IMR-90 (cell line): Measurements from ENCODE around the gene CCL5. TPM values are rescaled to one million over a fixed set of nuclear protein-coding genes. Genes with fewer than 3 reads are reported as not detected.

Source experiments
- ATAC-seq: fragments of 200-7000 bp; cut with Tn5 transposase; 2 replicates; pipeline ENCODE4 v1.9.1; 2020; ENCODE audit warnings: low read depth, mild to moderate bottlenecking, moderate library complexity
- BruUV-seq: library from RNA; stranded (reverse); fragments of 400-500 nt; replicated peaks from 2 replicates; lab custom pipeline; 2021; lab: Mats Ljungman, UMichigan
- CTCF ChIA-PET: fragments of 300-600 bp; formaldehyde crosslinking; extraction: SDS; loops from one replicate; lab custom pipeline; 2021; ENCODE audit warnings: antibody characterized with exemption; lab: Yijun Ruan, JAX
- POLR2A ChIA-PET: fragments of 300-600 bp; sonication (Branson Sonifier 250); formaldehyde crosslinking; loops from one replicate; lab custom pipeline; 2022; ENCODE audit warnings: antibody characterized with exemption; ENCODE audit not compliant: unreplicated experiment; lab: Charles Lee
- DNase-seq: peaks from one replicate; pipeline ENCODE4 v3.0.0; 2013
- H2AFZ ChIP-seq: replicated peaks from 2 replicates; pipeline ENCODE3; 2013; ENCODE audit warnings: low read length, mild to moderate bottlenecking; ENCODE audit not compliant: poor library complexity
- H2AK5ac ChIP-seq: 2 replicates; pipeline ENCODE4 v1.6.1; 2013; ENCODE audit warnings: low read depth, low read length, inconsistent platforms
- H2AK9ac ChIP-seq: replicated peaks from 2 replicates; pipeline ENCODE3; 2013; ENCODE audit warnings: mild to moderate bottlenecking, low read depth, low read length, moderate library complexity; ENCODE audit not compliant: poor library complexity
- H2BK120ac ChIP-seq: 2 replicates; pipeline ENCODE4 v1.6.1; 2013; ENCODE audit warnings: low read depth, low read length, inconsistent platforms
- H2BK15ac ChIP-seq: 3 replicates; pipeline ENCODE4 v1.6.1; 2013; ENCODE audit warnings: low read depth, low read length, inconsistent platforms
- H2BK20ac ChIP-seq: 2 replicates; pipeline ENCODE4 v1.6.1; 2013; ENCODE audit warnings: low read depth, mild to moderate bottlenecking, inconsistent platforms, low read length, moderate library complexity
- H2BK5ac ChIP-seq: 2 replicates; pipeline ENCODE4 v1.6.1; 2013; ENCODE audit warnings: mild to moderate bottlenecking, low read depth, low read length, inconsistent platforms; ENCODE audit not compliant: poor library complexity, severe bottlenecking
- H3K14ac ChIP-seq: replicated peaks from 2 replicates; pipeline ENCODE4 v1.6.1; 2013; ENCODE audit warnings: low read depth, low read length, inconsistent platforms
- H3K18ac ChIP-seq: 2 replicates; pipeline ENCODE4 v1.6.1; 2013; ENCODE audit warnings: low read depth, low read length, control low read depth
- H3K23ac ChIP-seq: 2 replicates; pipeline ENCODE4 v1.6.1; 2013; ENCODE audit warnings: low read depth, low read length, inconsistent platforms
- H3K27ac ChIP-seq: 2 replicates; pipeline ENCODE4 v1.5.1; 2013; ENCODE audit warnings: mild to moderate bottlenecking, control low read depth, low read length; ENCODE audit not compliant: insufficient read depth
- H3K27me3 ChIP-seq: 2 replicates; pipeline ENCODE4 v1.6.1; 2013; ENCODE audit warnings: low read length; ENCODE audit not compliant: control insufficient read depth, insufficient read depth
- H3K36me3 ChIP-seq: 2 replicates; pipeline ENCODE4 v1.6.1; 2013; ENCODE audit warnings: low read length, mixed read lengths; ENCODE audit not compliant: control insufficient read depth, insufficient read depth
- H3K4ac ChIP-seq: 2 replicates; pipeline ENCODE4 v1.6.1; 2013; ENCODE audit warnings: low read depth, low read length, inconsistent platforms
- H3K4me1 ChIP-seq: 2 replicates; pipeline ENCODE4 v1.6.1; 2013; ENCODE audit warnings: low read length, mixed read lengths; ENCODE audit not compliant: control insufficient read depth, insufficient read depth
- H3K4me2 ChIP-seq: 2 replicates; pipeline ENCODE4 v1.6.1; 2013; ENCODE audit warnings: low read depth, mild to moderate bottlenecking, control low read depth, low read length, moderate library complexity
- H3K4me3 ChIP-seq: 2 replicates; pipeline ENCODE4 v1.5.1; 2013; ENCODE audit warnings: low read depth, mild to moderate bottlenecking, control low read depth, low read length, moderate library complexity; ENCODE audit not compliant: insufficient read depth
- H3K56ac ChIP-seq: 2 replicates; pipeline ENCODE4 v1.6.1; 2013; ENCODE audit warnings: low read length, inconsistent platforms; ENCODE audit not compliant: insufficient read depth; ENCODE audit errors: extremely low read depth
- H3K79me1 ChIP-seq, 2 experiments: 2 replicates each; pipeline ENCODE4 v1.6.1; 2013; ENCODE audit warnings: low read length in 2 of 2, inconsistent platforms in 1 of 2, low read depth in 1 of 2
- H3K9ac ChIP-seq: 2 replicates; pipeline ENCODE4 v1.6.1; 2013; ENCODE audit warnings: low read depth, low read length, control low read depth
- H3K9me1 ChIP-seq: 2 replicates; pipeline ENCODE4 v1.6.1; 2013; ENCODE audit warnings: low read length, inconsistent platforms; ENCODE audit not compliant: insufficient read depth
- H3K9me3 ChIP-seq: 2 replicates; pipeline ENCODE4 v1.6.1; 2013; ENCODE audit warnings: low read length; ENCODE audit not compliant: control insufficient read depth, insufficient read depth
- H4K20me1 ChIP-seq: 2 replicates; pipeline ENCODE4 v1.6.1; 2013; ENCODE audit warnings: low read length, inconsistent platforms; ENCODE audit not compliant: insufficient read depth
- H4K5ac ChIP-seq: 2 replicates; pipeline ENCODE4 v1.6.1; 2013; ENCODE audit warnings: mild to moderate bottlenecking, low read depth, low read length, control low read depth
- H4K8ac ChIP-seq, 2 experiments: 2 replicates each; pipeline ENCODE4 v1.6.1; 2013; ENCODE audit warnings: low read depth in 2 of 2, low read length in 2 of 2, control low read depth in 1 of 2, inconsistent platforms in 1 of 2
- H4K91ac ChIP-seq: 2 replicates; pipeline ENCODE4 v1.6.1; 2013; ENCODE audit warnings: low read depth, low read length, inconsistent platforms; ENCODE audit not compliant: insufficient read depth
- BHLHE40 ChIP-seq: fragments of 150-350 bp; IDR thresholded peaks from 2 replicates; pipeline ENCODE4 v1.6.1; 2016; ENCODE audit warnings: mild to moderate bottlenecking, low read depth, low read length
- CEBPB ChIP-seq: IDR thresholded peaks from 2 replicates; pipeline ENCODE4 v1.6.1; 2012; ENCODE audit warnings: low read depth, low read length, improper control_type of control experiment
- CHD1 ChIP-seq: IDR thresholded peaks from 2 replicates; pipeline ENCODE4 v1.6.1; 2012; ENCODE audit warnings: low read depth, low read length, improper control_type of control experiment
- CTCF ChIP-seq: conservative IDR thresholded peaks from 2 replicates; pipeline ENCODE4 v1.5.1; 2012; ENCODE audit warnings: mild to moderate bottlenecking, low read depth, low read length, improper control_type of control experiment
- ELK1 ChIP-seq: fragments of 150-350 bp; IDR thresholded peaks from 2 replicates; pipeline ENCODE4 v1.6.1; 2016; ENCODE audit warnings: low read depth, mild to moderate bottlenecking, low read length, moderate library complexity, borderline replicate concordance
- FOS ChIP-seq: fragments of 150-350 bp; IDR thresholded peaks from 2 replicates; pipeline ENCODE4 v1.6.1; 2016; ENCODE audit warnings: low read depth, low read length
- MAFK ChIP-seq: IDR thresholded peaks from 2 replicates; pipeline ENCODE4 v1.6.1; 2012; ENCODE audit warnings: low read depth, low read length, improper control_type of control experiment
- MAZ ChIP-seq: IDR thresholded peaks from 2 replicates; pipeline ENCODE4 v1.6.1; 2012; ENCODE audit warnings: low read depth, mild to moderate bottlenecking, low read length, improper control_type of control experiment, moderate library complexity, borderline replicate concordance
- MXI1 ChIP-seq: IDR thresholded peaks from 2 replicates; pipeline ENCODE4 v1.6.1; 2012; ENCODE audit warnings: low read depth, mild to moderate bottlenecking, low read length, moderate library complexity, borderline replicate concordance
- NFE2L2 ChIP-seq: fragments of 150-350 bp; IDR thresholded peaks from 2 replicates; pipeline ENCODE4 v1.6.1; 2016; ENCODE audit warnings: low read depth, mild to moderate bottlenecking, low read length
- POLR2A ChIP-seq: IDR thresholded peaks from 2 replicates; pipeline ENCODE4 v1.6.1; 2012; ENCODE audit warnings: mild to moderate bottlenecking, low read depth, low read length
- RAD21 ChIP-seq: IDR thresholded peaks from 2 replicates; pipeline ENCODE4 v1.6.1; 2012; ENCODE audit warnings: low read length, improper control_type of control experiment
- RCOR1 ChIP-seq: IDR thresholded peaks from 2 replicates; pipeline ENCODE4 v1.6.1; 2012; ENCODE audit warnings: mild to moderate bottlenecking, low read length, improper control_type of control experiment; ENCODE audit not compliant: insufficient replicate concordance
- RFX5 ChIP-seq: IDR thresholded peaks from 2 replicates; pipeline ENCODE4 v1.8.0; 2012; ENCODE audit warnings: low read depth, mild to moderate bottlenecking, low read length, moderate library complexity
- SMC3 ChIP-seq: fragments of 150-350 bp; IDR thresholded peaks from 2 replicates; pipeline ENCODE4 v1.6.1; 2016; ENCODE audit warnings: low read depth, mild to moderate bottlenecking, antibody characterized with exemption, low read length, moderate library complexity
- USF2 ChIP-seq: fragments of 150-350 bp; IDR thresholded peaks from 2 replicates; pipeline ENCODE4 v1.6.1; 2017; ENCODE audit warnings: mild to moderate bottlenecking, antibody characterized with exemption, low read length, low read depth
- WGBS, 2 experiments: methylation state at CpG; one replicate each; pipeline versions ENCODE4 v1.1.5 to v1.1.7; 2013; ENCODE audit warnings: missing lambda C conversion rate in 2 of 2; ENCODE audit not compliant: insufficient read length in 1 of 2; ENCODE audit errors: extremely low coverage in 2 of 2; 5-methylcytosine and 5-hydroxymethylcytosine counted together
- dilution Hi-C: fragments of 300-500 bp; cut with HindIII; formaldehyde crosslinking; loops from one replicate; pipeline ENCODE4 v1.14.3; 2018; ENCODE audit warnings: low sequenced_read_pairs; ENCODE audit not compliant: unreplicated experiment
- in situ Hi-C: fragments of 300-500 bp; cut with MboI; formaldehyde crosslinking; loops from 3 replicates; pipeline ENCODE4 v1.14.3; 2019; ENCODE audit warnings: low sequenced_read_pairs, inconsistent platforms, mixed read lengths
- intact Hi-C: fragments of 100-400 bp; cut with micrococcal nuclease; formaldehyde crosslinking; loops from 2 replicates; pipeline ENCODE4 v1.10.0; 2022
- polyA plus RNA-seq, 3 experiments: library from polyadenylated mRNA; depleted of rRNA; stranded (reverse); fragments of >200 nt; gene quantifications; 2 replicates each; pipeline ENCODE4 v1.2.3, GENCODE V29; 2012; ENCODE audit warnings: low replicate concordance in 1 of 3
- total RNA-seq: library from RNA; depleted of rRNA; stranded (reverse); fragments of >200 nt; gene quantifications from 2 replicates; pipeline ENCODE4 v1.2.3, GENCODE V29; 2012

Gene CCL5
- total and polyA plus RNA-seq, 2 of the 4 experiments (the other 2 are of a cell fraction): not detected

GRCh38 chr17:35907691-35908090, 27.5 kb upstream of the CCL5 start:
- DNase-seq: no peak
- dilution Hi-C loops: no loop called here

More at GRCh38 chr17:35907691-35908090, 27.5 kb upstream of the CCL5 start:
- no peak overlapping the region for H2BK20ac ChIP-seq
- H2BK5ac ChIP-seq: no peak overlapping the region
- no peaks in the 10 kb centered on the region for H3K9me3 ChIP-seq
- no peak overlapping the region for H4K8ac ChIP-seq
- H3K4ac ChIP-seq: no peak overlapping the region
- no peaks in the 10 kb centered on the region for H3K4me1 ChIP-seq
- H2BK15ac ChIP-seq: no peak overlapping the region
- H3K4me3 ChIP-seq: no peak overlapping the region
- intact Hi-C loops: no loop called here
- POLR2A ChIA-PET: no interaction called here
- H3K56ac ChIP-seq: no peak overlapping the region
- 40% methylated on average over 1 of the region's 5 CpGs; no CpG with 5 or more reads in 1 of the 2 experiments for WGBS, 2 experiments
- H3K27me3 ChIP-seq: peaks cover 4% of the 10 kb centered on the region; the same call in 1 of the 2 replicates
- no peak overlapping the region for H3K23ac ChIP-seq
- H3K79me1 ChIP-seq: no peaks in the 10 kb centered on the region
- in situ Hi-C loops: no loop called here
- CTCF ChIA-PET: no interaction called here
- no peak overlapping the region for H2AFZ ChIP-seq
- H4K20me1 ChIP-seq: no peaks in the 10 kb centered on the region; the same call in 1 of the 2 replicates
- no peak overlapping the region for H2AK9ac ChIP-seq
- no peak overlapping the region for H4K91ac ChIP-seq
- no peaks in the 10 kb centered on the region for H3K36me3 ChIP-seq
- no peak overlapping the region for H3K9ac ChIP-seq
- no peak overlapping the region for H3K18ac ChIP-seq
- no peak overlapping the region for H2BK120ac ChIP-seq
- no TSS peak for BruUV-seq
- H4K5ac ChIP-seq: no peak overlapping the region
- H3K14ac ChIP-seq: no peak overlapping the region
- no peak overlapping the region for H3K4me2 ChIP-seq
- H3K27ac ChIP-seq: no peak overlapping the region
- TF ChIP-seq CTCF (no peak), POLR2A (no peak), CEBPB (no peak), BHLHE40 (no peak), RFX5 (no peak), RCOR1 (no peak), MXI1 (no peak), USF2 (no peak), RAD21 (no peak), SMC3 (no peak), FOS (no peak), MAFK (no peak), ELK1 (no peak), NFE2L2 (no peak), CHD1 (no peak), MAZ (no peak)
- H3K9me1 ChIP-seq: no peaks in the 10 kb centered on the region; the same call in 1 of the 2 replicates
- ATAC-seq: no peak
- H2AK5ac ChIP-seq: no peak overlapping the region
